Measurements from ENCODE around the gene TMEM222. TPM values are rescaled to one million over a fixed set of nuclear protein-coding genes. Genes with fewer than 3 reads are reported as not detected.

The TMEM222 gene
- total RNA-seq, 1 donor from 2014 or later, result 50.0 TPM

DNA sequence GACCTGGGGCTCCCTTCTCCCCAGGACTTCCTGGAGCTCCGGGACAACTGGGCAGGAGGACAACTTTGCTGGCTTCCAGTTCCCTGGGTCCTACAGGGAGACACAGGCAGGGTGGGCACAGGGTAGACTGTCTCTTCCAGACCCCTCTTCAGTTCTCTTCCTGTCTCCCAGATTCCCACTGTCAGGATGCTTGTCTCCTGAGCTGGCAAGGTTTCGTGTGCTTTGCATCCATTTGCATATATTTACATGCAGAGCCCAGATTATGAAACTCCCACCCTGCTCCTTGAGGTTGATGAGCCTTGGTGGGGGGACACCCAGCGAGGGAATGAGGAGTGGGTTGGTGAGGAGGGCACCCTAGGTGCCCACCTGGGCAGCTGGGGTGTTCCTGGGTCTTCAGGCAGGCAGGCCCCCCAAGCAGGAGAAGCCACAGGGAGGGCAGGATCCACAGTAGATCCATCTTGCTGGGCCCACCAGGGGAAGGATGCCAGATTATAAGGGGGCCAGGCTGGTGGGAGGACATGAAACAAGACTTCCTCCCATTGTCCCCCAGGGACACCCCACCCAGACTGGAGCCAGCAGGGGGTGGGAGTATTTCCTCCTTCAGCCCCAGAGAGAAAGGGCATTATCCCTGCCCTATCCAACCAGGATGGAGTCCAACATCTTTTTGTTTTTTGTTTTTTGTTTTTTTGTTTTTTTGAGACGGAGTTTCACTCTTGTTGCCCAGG, 52.6 kb downstream of the TMEM222 start, which contains the start of gene FCN3:
Gene FCN3 (minus strand): TSS at position 463 of the 725 bp plus-strand sequence. CDS start 6 bp downstream, at position 457.
- peaks cover 4% of the 10 kb centered on the region for H3K4me1 Mint-ChIP-seq (ENCODE audit: low read depth, unreplicated experiment)
- H3K27me3 Mint-ChIP-seq (ENCODE audit: unreplicated experiment), result peaks cover 4% of the 10 kb centered on the region
- TF ChIP-seq CTCF (IDR thresholded peaks at IDR 0.05; ENCODE audit: partially characterized antibody, unreplicated experiment), result no peak
- no peak within 1 kb of the TSS for H3K4me3 Mint-ChIP-seq (ENCODE audit: unreplicated experiment)
- no peaks in the 10 kb centered on the region for H3K36me3 Mint-ChIP-seq (ENCODE audit: unreplicated experiment)
- DNase-seq, result no peak
- H3K27ac Mint-ChIP-seq (ENCODE audit: unreplicated experiment), result no peak within 1 kb of the TSS
- peaks cover 3% of the 10 kb centered on the region for H3K9me3 Mint-ChIP-seq (ENCODE audit: unreplicated experiment)

DNA sequence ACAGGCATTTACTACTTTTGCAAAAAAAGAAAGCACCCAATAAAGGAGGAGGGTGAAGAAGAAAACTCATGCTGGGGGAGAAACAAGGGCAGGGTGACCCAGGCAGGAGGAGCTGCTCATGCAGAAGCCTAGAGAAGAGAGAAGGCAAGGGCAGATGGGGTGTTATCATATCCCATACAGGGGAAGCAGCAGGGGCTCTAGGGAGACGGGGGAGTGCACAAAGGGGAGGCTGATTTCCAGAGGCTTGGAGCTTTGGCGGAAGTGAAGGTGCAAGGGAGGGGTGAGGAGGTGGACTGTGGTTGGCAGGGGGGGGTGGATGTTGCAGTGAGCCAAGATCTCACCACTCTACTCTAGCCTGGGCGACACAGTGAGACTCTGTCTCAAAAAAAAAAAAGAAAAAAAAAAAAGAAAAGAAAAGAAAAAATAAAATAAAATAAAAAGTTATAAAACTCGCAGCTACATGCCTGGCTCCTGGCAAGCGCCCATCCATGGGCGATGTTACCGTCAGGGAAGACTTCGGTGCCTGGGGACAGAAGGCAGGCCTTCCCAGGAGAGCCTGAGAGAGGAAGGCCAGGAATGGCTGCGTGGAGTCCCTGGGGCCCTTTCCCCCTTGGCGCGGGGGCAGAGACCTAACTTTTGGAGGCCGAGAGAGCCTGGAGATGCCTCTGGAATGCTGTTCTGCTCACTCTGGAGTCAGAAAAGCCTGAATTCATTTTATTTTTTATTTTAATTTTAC, 56.0 kb downstream of the TMEM222 start:
- no peak for DNase-seq
- Mint-ChIP-seq H3K4me3 (ENCODE audit: unreplicated experiment) (no peak overlapping the region), H3K27me3 (ENCODE audit: unreplicated experiment) (peaks cover 10% of the 10 kb centered on the region), H3K9me3 (ENCODE audit: unreplicated experiment) (peaks cover 3% of the 10 kb centered on the region), H3K36me3 (ENCODE audit: unreplicated experiment) (no peaks in the 10 kb centered on the region), H3K4me1 (ENCODE audit: low read depth, unreplicated experiment) (peaks cover 4% of the 10 kb centered on the region), H3K27ac (ENCODE audit: unreplicated experiment) (peak overlapping the region; percentile 33)
- no peak for TF ChIP-seq CTCF (IDR thresholded peaks at IDR 0.05; ENCODE audit: partially characterized antibody, unreplicated experiment)

- DNase-seq, result no peak
- peaks cover 3% of the 10 kb centered on the region for H3K9me3 Mint-ChIP-seq (ENCODE audit: unreplicated experiment)
- H3K4me1 Mint-ChIP-seq (ENCODE audit: low read depth, unreplicated experiment), result peaks cover 4% of the 10 kb centered on the region
- H3K27ac Mint-ChIP-seq (ENCODE audit: unreplicated experiment), result no peak overlapping the region
- no peaks in the 10 kb centered on the region for H3K36me3 Mint-ChIP-seq (ENCODE audit: unreplicated experiment)
- TF ChIP-seq CTCF (IDR thresholded peaks at IDR 0.05; ENCODE audit: partially characterized antibody, unreplicated experiment), result no peak
- H3K27me3 Mint-ChIP-seq (ENCODE audit: unreplicated experiment), result peaks cover 10% of the 10 kb centered on the region
- H3K4me3 Mint-ChIP-seq (ENCODE audit: unreplicated experiment), result no peak overlapping the region
Observed at GRCh38 chr1:27379564-27380122, 57.7 kb downstream of the TMEM222 start.

DNA sequence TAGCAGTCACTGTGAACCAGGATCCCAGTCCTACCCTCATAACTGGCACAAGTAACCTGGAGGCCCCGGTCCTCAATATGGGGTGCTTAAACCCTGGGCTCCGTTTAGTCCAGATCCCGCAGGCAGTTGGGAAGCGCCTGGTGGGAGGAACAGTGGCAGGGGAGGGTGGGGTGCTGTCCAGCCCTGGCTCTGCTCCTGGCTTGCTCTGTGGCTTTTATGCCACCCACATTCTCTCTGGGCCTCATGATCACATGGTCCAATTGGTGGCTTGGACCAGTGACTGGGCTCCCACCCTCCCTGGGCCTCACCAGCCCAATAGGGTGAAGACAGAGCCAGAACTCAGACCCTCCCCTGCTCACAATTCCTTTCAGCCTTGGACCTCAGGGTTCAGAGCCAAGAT, 58.3 kb downstream of the TMEM222 start:
- no peaks in the 10 kb centered on the region for H3K36me3 Mint-ChIP-seq (ENCODE audit: unreplicated experiment)
- DNase-seq, result no peak
- TF ChIP-seq CTCF (IDR thresholded peaks at IDR 0.05; ENCODE audit: partially characterized antibody, unreplicated experiment), result no peak
- no peak overlapping the region for H3K27ac Mint-ChIP-seq (ENCODE audit: unreplicated experiment)
- H3K4me3 Mint-ChIP-seq (ENCODE audit: unreplicated experiment), result no peak overlapping the region
- H3K4me1 Mint-ChIP-seq (ENCODE audit: low read depth, unreplicated experiment), result peaks cover 4% of the 10 kb centered on the region
- peaks cover 3% of the 10 kb centered on the region for H3K9me3 Mint-ChIP-seq (ENCODE audit: unreplicated experiment)
- H3K27me3 Mint-ChIP-seq (ENCODE audit: unreplicated experiment), result peaks cover 10% of the 10 kb centered on the region
